Stromal cell of bone marrow (primary cell): ENCODE results near the gene ADAMTS13.
"Not testable (repeated sequence)": the region's sequence is repeated elsewhere in the genome, so short reads cannot be mapped to it uniquely, and the experiment has no call there.

ENCODE experiments used
- DNase-seq: peaks from one replicate; pipeline ENCODE4 v3.0.0-alpha.2; 2012; ENCODE audit warnings: low read depth

Gene ADAMTS13

DNA sequence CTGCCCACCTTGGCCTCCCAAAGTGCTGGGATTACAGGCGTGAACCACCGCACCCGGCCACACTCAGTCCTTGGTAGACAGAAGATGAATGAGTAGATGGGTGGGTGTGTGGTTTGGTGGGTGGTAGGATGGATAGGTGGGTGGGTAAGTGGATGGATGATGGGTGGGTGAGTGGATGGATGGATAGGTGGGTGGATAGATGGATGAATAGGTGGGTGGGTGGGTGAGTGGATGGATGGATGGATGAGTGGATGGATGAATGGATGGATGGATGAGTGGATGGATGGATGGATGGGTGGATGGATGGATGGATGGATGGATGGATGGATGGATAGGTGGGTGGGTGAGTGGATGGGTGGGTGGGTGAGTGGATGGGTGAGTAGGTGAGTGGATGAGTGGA lies 29.9 kb upstream of the ADAMTS13 start:
- not testable (repeated sequence) for DNase-seq

- no peak for DNase-seq
Observed at GRCh38 chr9:133393399-133393798, 28.8 kb upstream of the ADAMTS13 start.

- no peak for DNase-seq
Observed at GRCh38 chr9:133394687-133395271, 27.4 kb upstream of the ADAMTS13 start.

DNA sequence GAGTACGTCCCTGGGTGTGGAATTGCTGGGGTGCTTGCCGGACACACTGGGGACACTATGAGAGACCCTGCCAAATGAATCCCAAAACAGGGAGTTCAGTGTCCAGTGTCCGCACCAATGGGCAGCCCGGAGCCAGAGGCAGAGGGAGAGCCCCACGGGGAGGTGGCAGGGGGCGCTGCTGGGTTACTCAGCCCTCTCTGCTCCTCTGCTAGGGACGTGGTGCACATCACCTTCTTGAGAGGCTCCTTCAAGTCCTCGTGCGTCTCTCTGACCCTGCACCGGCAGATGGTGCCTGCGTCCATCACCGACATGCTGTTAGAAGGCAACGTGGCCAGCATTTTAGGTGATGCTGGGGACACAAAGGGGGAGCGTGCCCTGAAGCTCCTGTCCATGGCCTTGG lies 25.2 kb upstream of the ADAMTS13 start:
- DNase-seq: no peak

DNA sequence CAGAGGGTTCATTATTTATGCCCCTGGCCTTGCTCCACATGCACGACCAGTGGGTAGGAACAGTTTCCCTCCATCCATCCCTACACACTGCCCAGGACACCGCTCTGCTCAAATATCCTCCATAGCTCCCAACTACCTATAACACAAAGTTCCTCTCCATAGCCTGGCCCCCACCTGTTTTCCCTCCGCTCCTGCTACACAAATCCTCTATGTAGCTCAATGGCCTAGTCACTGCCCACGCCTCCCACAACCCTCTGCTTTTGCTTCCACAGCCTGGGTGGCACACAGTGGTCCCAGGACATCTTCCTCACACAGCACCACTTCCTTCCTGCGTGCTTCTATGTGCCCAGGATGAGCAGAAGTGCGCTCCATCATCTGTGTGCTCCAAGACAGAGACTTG lies 24.8 kb upstream of the ADAMTS13 start:
- DNase-seq: no peak

DNA sequence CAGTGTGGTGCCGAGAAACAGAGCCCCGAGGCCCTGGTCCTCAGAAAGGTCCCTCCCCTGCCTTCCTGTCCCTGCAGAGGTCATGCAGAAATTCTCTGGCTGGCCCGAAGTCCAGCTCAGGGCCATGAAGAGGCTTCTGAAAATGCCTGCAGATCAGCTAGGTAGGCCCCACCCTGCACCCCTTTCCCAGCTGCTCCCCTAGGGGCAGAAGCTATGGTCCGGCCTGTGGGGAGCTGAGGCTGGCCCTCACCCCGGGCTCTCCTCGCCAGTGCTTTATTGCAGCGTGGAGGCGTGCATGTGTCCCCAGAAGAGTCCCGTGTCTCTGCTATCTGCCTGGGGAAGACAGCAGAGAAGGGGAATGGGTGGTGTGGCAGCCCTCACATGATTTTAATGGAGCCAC lies 24.3 kb upstream of the ADAMTS13 start:
- DNase-seq: no peak

- DNase-seq: no peak
Observed at GRCh38 chr9:133400292-133400691, 21.9 kb upstream of the ADAMTS13 start.

GRCh38 chr9:133401588-133401987 lies 20.6 kb upstream of the ADAMTS13 start:
- DNase-seq: no peak

- no peak for DNase-seq
Observed at GRCh38 chr9:133402689-133403088, 19.5 kb upstream of the ADAMTS13 start.

GRCh38 chr9:133403766-133404453 lies 18.3 kb upstream of the ADAMTS13 start:
- no peak for DNase-seq

DNA sequence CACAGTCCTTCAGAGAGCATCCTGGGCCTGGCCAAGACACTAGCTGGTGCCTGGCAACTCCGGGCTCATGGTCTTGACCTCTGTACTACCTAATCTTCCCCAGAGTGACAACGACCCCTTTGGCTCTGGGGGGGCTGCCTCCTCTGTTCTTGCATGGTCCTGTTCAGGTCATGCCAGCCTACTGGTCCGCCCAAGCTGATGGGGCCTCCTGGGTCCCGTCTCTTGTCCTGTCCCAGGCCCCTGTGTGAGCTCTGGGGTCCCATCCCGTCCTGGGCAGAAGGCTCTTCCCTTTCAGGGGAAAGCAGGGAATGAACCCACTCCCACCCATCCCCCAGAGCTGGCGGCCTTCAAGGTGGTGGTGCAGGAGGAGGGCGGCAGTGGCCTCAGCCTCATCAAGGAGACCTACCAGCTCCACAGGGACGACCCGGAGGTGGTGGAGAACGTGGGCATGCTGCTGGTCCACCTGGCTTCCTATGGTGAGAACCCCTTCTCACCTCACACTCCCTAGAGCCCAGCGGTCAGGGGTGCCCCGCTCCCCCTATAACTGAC lies 17.6 kb upstream of the ADAMTS13 start:
- DNase-seq: no peak

GRCh38 chr9:133405508-133406438 lies 16.4 kb upstream of the ADAMTS13 start:
- DNase-seq: peak; percentile 19

- DNase-seq: peak; percentile 48
Observed at GRCh38 chr9:133406480-133407307, 15.5 kb upstream of the ADAMTS13 start.

GRCh38 chr9:133408042-133408441 lies 14.1 kb upstream of the ADAMTS13 start:
- DNase-seq: no peak

- no peak for DNase-seq
Observed at GRCh38 chr9:133415170-133415569, 7.0 kb upstream of the ADAMTS13 start.

GRCh38 chr9:133417541-133418461 lies 4.4 kb upstream of the ADAMTS13 start, which contains the start of gene REXO4:
Gene REXO4 (minus strand): TSS chr9:133418010. CDS start chr9:133417844, 166 bp downstream.
- peak; percentile 68 for DNase-seq

GRCh38 chr9:133419005-133419404 lies 3.2 kb upstream of the ADAMTS13 start:
- no peak for DNase-seq

GRCh38 chr9:133420392-133420827 lies 1.8 kb upstream of the ADAMTS13 start:
- no peak for DNase-seq

- DNase-seq: no peak
Observed at GRCh38 chr9:133423216-133423615, 1.0 kb downstream of the ADAMTS13 start.

GRCh38 chr9:133424187-133424586 lies 2.0 kb downstream of the ADAMTS13 start:
- DNase-seq: no peak
